Medulla oblongata (tissue), 1 donor: ENCODE data around the gene HACL1.
A peak's percentile ranks its signal among the peaks of the same experiment; 100 is the strongest.

Experiments
- DNase-seq: peaks from one replicate; pipeline ENCODE4 v3.0.0-alpha.2; 2015; ENCODE audit errors: extremely low spot score

HACL1 gene

GRCh38 chr3:15601399-15602145, at the start of gene HACL1, which contains the start of gene BTD:
TSS of gene HACL1 (minus strand) at chr3:15601569. CDS start at chr3:15601463, 106 bp downstream.
TSS of gene BTD (plus strand) at chr3:15601745. CDS start at chr3:15635440, 33,695 bp downstream.
- DNase-seq: peak; percentile 99

- no peak for DNase-seq
Observed at GRCh38 chr3:15649858-15650257, 48.5 kb upstream of the HACL1 start.

GRCh38 chr3:15649341-15649740, 48.0 kb upstream of the HACL1 start:
- DNase-seq: no peak

GRCh38 chr3:15647611-15648167, 46.3 kb upstream of the HACL1 start:
- DNase-seq: peak; percentile 51

- DNase-seq: no peak
Observed at GRCh38 chr3:15646851-15647511, 45.6 kb upstream of the HACL1 start.

- no peak for DNase-seq
Observed at GRCh38 chr3:15645740-15646501, 44.6 kb upstream of the HACL1 start.

- DNase-seq: no peak
Observed at GRCh38 chr3:15645246-15645645, 43.9 kb upstream of the HACL1 start.

- DNase-seq: no peak
Observed at GRCh38 chr3:15638891-15639262, 37.5 kb upstream of the HACL1 start.

- no peak for DNase-seq
Observed at GRCh38 chr3:15638193-15638890, 37.0 kb upstream of the HACL1 start.

GRCh38 chr3:15637131-15637951, 36.0 kb upstream of the HACL1 start:
- DNase-seq: no peak

- DNase-seq: no peak
Observed at GRCh38 chr3:15636028-15636709, 34.8 kb upstream of the HACL1 start.

- peak; percentile 60 for DNase-seq
Observed at GRCh38 chr3:15635121-15635661, 33.8 kb upstream of the HACL1 start.

GRCh38 chr3:15634671-15635070, 33.3 kb upstream of the HACL1 start:
- no peak for DNase-seq

GRCh38 chr3:15633766-15634598, 32.6 kb upstream of the HACL1 start:
- peak; percentile 59 for DNase-seq

- DNase-seq: no peak
Observed at GRCh38 chr3:15633159-15633558, 31.8 kb upstream of the HACL1 start.

- DNase-seq: no peak
Observed at GRCh38 chr3:15632212-15632580, 30.8 kb upstream of the HACL1 start.

- no peak for DNase-seq
Observed at GRCh38 chr3:15631426-15632211, 30.2 kb upstream of the HACL1 start.
